ENCODE data around the gene HDC.

Gene HDC

GRCh38 chr15:50257924-50258323, 7.6 kb downstream of the HDC start:
- no peak for DNase-seq (ENCODE audit: low spot score)
- in situ Hi-C loops (cut with MboI; ENCODE audit: low pct_unique_long_range_greater_than_20kb, low sequenced_read_pairs, unreplicated experiment), result no loop called here
- no peak for TF ChIP-seq CTCF (IDR thresholded peaks at IDR 0.05; ENCODE audit: extremely low read depth, insufficient read depth, missing control alignments)

- TF ChIP-seq CTCF (IDR thresholded peaks at IDR 0.05; ENCODE audit: extremely low read depth, insufficient read depth, missing control alignments), result no peak
- in situ Hi-C loops (cut with MboI; ENCODE audit: low pct_unique_long_range_greater_than_20kb, low sequenced_read_pairs, unreplicated experiment), result no loop called here
These were observed 8.2 kb downstream of the HDC start for GRCh38 chr15:50257332-50257731.

DNA sequence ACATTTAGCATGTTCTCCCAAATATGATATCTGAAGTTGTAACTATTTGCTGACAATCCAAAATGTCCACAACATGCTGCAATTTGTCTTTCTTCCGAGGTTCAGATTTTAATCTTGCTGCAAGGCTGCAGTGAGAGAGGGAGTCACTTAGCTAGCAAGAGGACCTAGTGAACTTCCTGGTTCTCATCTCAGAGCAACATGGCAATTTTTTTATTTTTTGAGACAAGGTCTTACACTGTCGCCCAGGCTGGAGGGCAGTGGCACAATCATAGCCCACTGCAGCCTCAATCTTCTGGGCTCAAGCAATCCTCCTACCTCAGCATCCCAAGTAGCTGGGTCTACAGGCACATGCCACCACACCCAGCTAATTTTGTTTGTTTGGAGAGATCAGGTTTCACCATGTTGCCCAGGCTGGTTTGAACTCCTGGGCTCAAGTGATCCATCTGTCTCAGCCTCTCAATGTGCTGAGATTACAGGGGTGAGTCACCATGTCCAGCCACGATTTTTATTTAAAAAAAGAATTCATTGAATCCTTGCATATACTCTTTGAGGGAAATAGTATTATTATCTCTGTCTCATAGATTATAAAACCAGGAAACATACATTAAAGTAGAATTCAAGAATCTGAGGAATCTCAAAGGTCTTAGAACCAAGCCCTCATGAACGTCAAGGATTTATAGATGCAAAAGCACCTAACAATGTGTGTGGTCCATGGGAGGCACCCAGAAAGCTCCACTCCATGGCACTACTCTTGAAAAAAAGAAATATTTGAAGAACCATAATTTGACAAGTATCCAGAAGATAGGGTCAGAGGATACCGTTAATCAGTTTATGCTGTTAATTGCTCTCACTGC, 9.1 kb downstream of the HDC start:
- in situ Hi-C loops (cut with MboI; ENCODE audit: low pct_unique_long_range_greater_than_20kb, low sequenced_read_pairs, unreplicated experiment), result no loop called here
- no peak for DNase-seq (ENCODE audit: low spot score)
- no peak for TF ChIP-seq CTCF (IDR thresholded peaks at IDR 0.05; ENCODE audit: extremely low read depth, insufficient read depth, missing control alignments)

More at GRCh38 chr15:50257332-50257731, 8.2 kb downstream of the HDC start:
- no peak for DNase-seq (ENCODE audit: low spot score)

GRCh38 chr15:50252556-50252955, 13.0 kb downstream of the HDC start:
- TF ChIP-seq CTCF (IDR thresholded peaks at IDR 0.05; ENCODE audit: extremely low read depth, insufficient read depth, missing control alignments), result no peak
- DNase-seq (ENCODE audit: low spot score), result no peak
- in situ Hi-C loops (cut with MboI; ENCODE audit: low pct_unique_long_range_greater_than_20kb, low sequenced_read_pairs, unreplicated experiment), result no loop called here

DNA sequence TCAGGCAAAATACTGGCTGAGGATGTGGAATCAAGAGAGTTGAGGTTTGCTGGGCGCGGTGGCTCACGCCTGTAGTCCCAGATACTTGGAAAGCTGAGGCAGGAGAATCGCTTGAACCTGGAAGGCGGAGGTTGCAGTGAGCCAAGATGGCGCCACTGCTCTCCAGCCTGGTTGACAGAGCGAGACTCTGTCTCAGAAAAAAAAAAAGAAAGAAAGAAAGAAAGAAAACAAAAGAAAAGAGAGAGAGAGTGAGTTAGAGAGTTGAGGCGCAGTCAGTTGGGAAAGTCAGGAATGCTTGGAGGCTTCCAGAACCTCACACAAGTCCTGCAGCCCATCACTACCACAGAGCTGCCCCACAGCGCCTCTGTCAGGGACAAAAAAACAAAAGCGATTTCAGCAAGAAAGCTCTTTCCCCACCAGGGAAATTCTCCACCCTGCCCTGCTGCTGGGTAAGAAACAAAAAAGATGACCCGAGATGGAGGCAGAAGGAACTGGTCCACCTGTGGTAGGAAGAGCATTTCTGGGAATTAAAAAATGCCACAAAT, 13.8 kb downstream of the HDC start:
- in situ Hi-C loops (cut with MboI; ENCODE audit: low pct_unique_long_range_greater_than_20kb, low sequenced_read_pairs, unreplicated experiment), result no loop called here
- DNase-seq (ENCODE audit: low spot score), result no peak
- no peak for TF ChIP-seq CTCF (IDR thresholded peaks at IDR 0.05; ENCODE audit: extremely low read depth, insufficient read depth, missing control alignments)

GRCh38 chr15:50250760-50251394, 14.6 kb downstream of the HDC start:
- in situ Hi-C loops (cut with MboI; ENCODE audit: low pct_unique_long_range_greater_than_20kb, low sequenced_read_pairs, unreplicated experiment), result no loop called here
- TF ChIP-seq CTCF (IDR thresholded peaks at IDR 0.05; ENCODE audit: extremely low read depth, insufficient read depth, missing control alignments), result no peak
- DNase-seq (ENCODE audit: low spot score), result no peak
